CD4-positive, CD25-positive, alpha-beta regulatory T cell (primary cell): ENCODE measurements around the gene MROH7. TPM values are rescaled to one million over a fixed set of nuclear protein-coding genes. Genes with fewer than 3 reads are reported as not detected.
A peak's percentile ranks its signal among the peaks of the same experiment; 100 is the strongest.

Experiments used
- ATAC-seq, 2 donors: fragments of 150-1000 bp; cut with Tn5 transposase; one replicate each; pipeline ENCODE4 v1.10.0; 2021; ENCODE audit warnings: low read depth in 2 of 2, moderate number of reproducible peaks in 2 of 2, moderate library complexity in 1 of 2
- DNase-seq, 3 donors: peaks; one replicate each; pipeline versions ENCODE4 v3.0.0 to v3.0.0-alpha.2; 2012 to 2022; ENCODE audit warnings: mixed read lengths in 1 of 3
- H3K27ac ChIP-seq: one replicate; pipeline ENCODE4 v1.7.0; 2013; ENCODE audit warnings: mild to moderate bottlenecking, low read length; ENCODE audit not compliant: insufficient read depth, poor library complexity, severe bottlenecking
- H3K27me3 ChIP-seq: one replicate; pipeline ENCODE4 v1.7.0; 2013; ENCODE audit warnings: low read length; ENCODE audit not compliant: control insufficient read depth, insufficient read depth
- H3K36me3 ChIP-seq: one replicate; pipeline ENCODE4 v1.7.0; 2013; ENCODE audit warnings: mild to moderate bottlenecking, low read length, moderate library complexity; ENCODE audit not compliant: control insufficient read depth, insufficient read depth
- H3K4me1 ChIP-seq: 2 replicates; pipeline ENCODE4 v1.7.0; 2013; ENCODE audit warnings: mild to moderate bottlenecking, low read length; ENCODE audit not compliant: insufficient read depth, control insufficient read depth, poor library complexity, severe bottlenecking
- H3K4me3 ChIP-seq: one replicate; pipeline ENCODE4 v1.7.0; 2013; ENCODE audit warnings: low read depth, mild to moderate bottlenecking, low read length, moderate library complexity
- H3K9me3 ChIP-seq, 2 experiments: 1 replicate in 1 of 2; 2 replicates in 1 of 2; pipeline ENCODE4 v1.7.0; 2013; ENCODE audit warnings: low read length in 2 of 2, mild to moderate bottlenecking in 1 of 2, moderate library complexity in 1 of 2; ENCODE audit not compliant: control insufficient read depth in 2 of 2
- H3K27ac Mint-ChIP-seq, 3 donors: one replicate each; pipeline ENCODE4 v1.8.0; 2020 to 2022; ENCODE audit warnings: mild to moderate bottlenecking in 3 of 3, mixed read lengths in 3 of 3, moderate library complexity in 2 of 3
- H3K27me3 Mint-ChIP-seq: one replicate; pipeline ENCODE4 v1.8.0; 2022; ENCODE audit warnings: mild to moderate bottlenecking, mixed read lengths
- H3K36me3 Mint-ChIP-seq: one replicate; pipeline ENCODE4 v1.8.0; 2020; ENCODE audit warnings: mixed read lengths
- H3K4me1 Mint-ChIP-seq, 4 donors: one replicate each; pipeline ENCODE4 v1.8.0; 2020 to 2022; ENCODE audit warnings: mixed read lengths in 4 of 4, mild to moderate bottlenecking in 1 of 4
- H3K4me3 Mint-ChIP-seq, 4 donors: one replicate each; pipeline ENCODE4 v1.8.0; 2020 to 2022; ENCODE audit warnings: mild to moderate bottlenecking in 4 of 4, mixed read lengths in 4 of 4, moderate library complexity in 3 of 4
- H3K9me3 Mint-ChIP-seq, 7 donors: one replicate each; pipeline ENCODE4 v1.8.0; 2020 to 2022; ENCODE audit warnings: mixed read lengths in 7 of 7, mild to moderate bottlenecking in 3 of 7, moderate library complexity in 2 of 7
- polyA plus RNA-seq, 4 donors: library from polyadenylated mRNA; unstranded; fragments of 300-500 nt; fragmentation: Illumina TruSeq; gene quantifications; one replicate each; pipeline ENCODE4 v1.2.3, GENCODE V29; 2021
- total RNA-seq: library from RNA; stranded (reverse); gene quantifications from one replicate; pipeline ENCODE4 v1.2.3, GENCODE V29; 2022

The MROH7 gene
- total and polyA plus RNA-seq, 5 donors from 2014 or later: not detected

DNA sequence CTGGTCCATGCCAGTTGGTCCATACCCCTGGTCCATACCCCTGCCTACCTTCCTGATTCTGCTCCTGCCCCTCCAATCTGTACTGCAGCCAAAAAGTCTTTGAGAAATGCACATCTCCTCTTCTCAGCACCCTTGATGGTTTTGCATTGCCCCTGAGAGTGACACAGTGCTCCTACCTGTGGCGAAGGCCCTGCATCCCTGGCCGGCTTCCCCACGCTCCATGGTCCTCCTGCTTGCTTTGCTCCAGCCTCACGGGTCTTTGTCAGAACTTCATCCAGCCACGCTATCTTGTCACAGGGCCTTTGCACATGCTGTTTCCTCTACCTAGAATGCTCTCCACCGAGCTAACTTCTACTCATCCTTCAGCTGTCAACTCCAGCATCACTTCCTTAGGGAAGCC is 41.9 kb downstream of the MROH7 start:
- H3K4me1 ChIP-seq: no peaks in the 10 kb centered on the region
- no peaks in the 10 kb centered on the region for H3K36me3 Mint-ChIP-seq
- no peaks in the 10 kb centered on the region for H3K4me1 Mint-ChIP-seq
- no peak for ATAC-seq
- H3K4me3 ChIP-seq: no peak overlapping the region
- no peaks in the 10 kb centered on the region for H3K9me3 ChIP-seq
- H3K4me3 Mint-ChIP-seq: no peak overlapping the region
- no peak for DNase-seq
- H3K27me3 ChIP-seq: no peaks in the 10 kb centered on the region
- H3K27ac ChIP-seq: no peak overlapping the region
- no peak overlapping the region for H3K27ac Mint-ChIP-seq
- no peaks in the 10 kb centered on the region for H3K9me3 Mint-ChIP-seq
- peaks cover 6% of the 10 kb centered on the region for H3K27me3 Mint-ChIP-seq
- H3K36me3 ChIP-seq: no peaks in the 10 kb centered on the region

DNA sequence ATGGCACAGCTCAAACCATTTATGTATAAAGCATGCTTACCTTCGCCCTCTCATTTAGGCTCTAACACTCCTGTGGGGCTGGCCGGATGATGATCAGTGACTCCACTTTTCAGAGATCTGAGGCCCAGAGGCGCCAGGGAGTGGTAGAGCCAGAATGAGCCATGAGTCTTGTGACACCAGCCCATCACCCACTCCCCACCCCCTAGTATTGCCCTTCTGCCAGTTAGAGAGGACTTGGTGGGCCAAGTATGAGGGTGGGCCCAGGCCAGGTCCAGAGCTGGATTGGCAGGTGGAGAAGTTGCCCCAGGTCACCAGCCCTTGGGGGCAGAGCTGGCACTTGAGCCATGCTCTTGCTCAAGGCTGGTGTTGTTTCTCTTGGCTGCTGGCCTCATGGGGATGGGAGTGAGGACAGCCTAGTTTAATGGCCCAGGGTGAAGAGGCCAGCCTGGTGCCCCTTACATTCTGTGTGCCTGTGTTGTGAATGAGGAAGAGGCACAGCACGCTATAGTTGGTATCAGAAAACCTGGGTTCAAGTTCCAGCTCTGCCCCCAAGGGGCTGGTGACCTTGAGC is 43.8 kb downstream of the MROH7 start:
- no peaks in the 10 kb centered on the region for H3K36me3 Mint-ChIP-seq
- Histone ChIP-seq H3K27me3 (no peaks in the 10 kb centered on the region), H3K27ac (no peak overlapping the region), H3K4me1 (no peaks in the 10 kb centered on the region), H3K4me3 (no peak overlapping the region), H3K9me3 (no peaks in the 10 kb centered on the region), H3K36me3 (no peaks in the 10 kb centered on the region)
- H3K4me3 Mint-ChIP-seq: no peak overlapping the region
- ATAC-seq: no peak
- H3K4me1 Mint-ChIP-seq: no peaks in the 10 kb centered on the region
- H3K27me3 Mint-ChIP-seq: peaks cover 14% of the 10 kb centered on the region
- H3K9me3 Mint-ChIP-seq: no peaks in the 10 kb centered on the region
- DNase-seq: no peak
- H3K27ac Mint-ChIP-seq: no peak overlapping the region

DNA sequence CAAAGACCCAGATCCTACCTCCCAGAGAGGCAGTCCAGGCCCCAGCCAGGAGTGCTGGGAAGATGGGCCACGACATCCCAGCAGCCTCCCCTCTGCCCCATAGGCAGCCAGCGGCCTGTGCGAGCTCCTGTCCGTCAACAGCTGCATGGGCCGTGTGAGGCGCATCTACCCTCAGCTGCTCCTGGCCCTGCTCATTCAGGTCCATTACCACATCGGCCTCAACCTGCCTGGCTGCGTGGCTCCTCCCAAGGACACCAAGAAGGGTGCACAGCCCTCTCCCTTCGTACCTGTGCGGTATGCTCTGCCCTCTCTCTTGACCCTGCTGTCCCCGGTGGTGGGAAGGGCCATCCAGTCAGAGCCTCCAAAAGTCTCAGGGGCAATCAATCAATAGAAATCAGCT is 44.6 kb downstream of the MROH7 start:
- no peak for ATAC-seq
- H3K27ac Mint-ChIP-seq: no peak overlapping the region

DNA sequence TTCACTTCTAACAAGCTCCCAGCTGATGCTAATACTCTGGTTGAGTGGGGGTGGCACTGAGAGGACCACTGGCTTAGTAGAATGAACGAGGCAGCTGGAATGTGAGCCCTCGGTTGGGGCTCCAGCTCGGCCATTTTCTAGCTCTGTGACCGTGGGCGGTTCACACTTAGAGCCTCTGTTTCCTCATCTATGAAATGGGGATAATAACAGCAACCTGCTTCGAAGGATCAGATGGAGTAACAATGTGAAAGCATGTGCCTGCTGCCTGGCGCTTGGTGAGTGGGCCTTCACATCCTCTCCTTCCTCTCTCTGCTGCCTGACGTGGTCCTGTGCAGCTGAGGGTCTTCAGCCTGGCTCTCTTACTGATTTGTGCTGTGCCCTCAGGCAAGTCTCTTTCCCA is 53.2 kb downstream of the MROH7 start:
- no peaks in the 10 kb centered on the region for H3K9me3 Mint-ChIP-seq
- no peaks in the 10 kb centered on the region for H3K27me3 ChIP-seq
- DNase-seq (no peak), ATAC-seq (no peak)
- no peak overlapping the region for H3K27ac ChIP-seq
- H3K4me1 Mint-ChIP-seq: no peaks in the 10 kb centered on the region
- peaks cover 4% of the 10 kb centered on the region for H3K27me3 Mint-ChIP-seq
- H3K9me3 ChIP-seq: no peaks in the 10 kb centered on the region
- H3K4me3 ChIP-seq: no peak overlapping the region
- peak overlapping the region in 1 of 3 donors; percentile 60 for H3K27ac Mint-ChIP-seq
- H3K4me3 Mint-ChIP-seq: no peak overlapping the region
- H3K36me3 ChIP-seq: no peaks in the 10 kb centered on the region
- no peaks in the 10 kb centered on the region for H3K36me3 Mint-ChIP-seq
- no peaks in the 10 kb centered on the region for H3K4me1 ChIP-seq

More for the DNA sequence above, 44.6 kb downstream of the MROH7 start:
- H3K4me1 Mint-ChIP-seq: no peaks in the 10 kb centered on the region
- H3K27me3 Mint-ChIP-seq: peaks cover 14% of the 10 kb centered on the region
- no peak overlapping the region for H3K4me3 Mint-ChIP-seq
- H3K9me3 Mint-ChIP-seq: no peaks in the 10 kb centered on the region
- no peaks in the 10 kb centered on the region for H3K9me3 ChIP-seq
- no peaks in the 10 kb centered on the region for H3K4me1 ChIP-seq
- no peaks in the 10 kb centered on the region for H3K36me3 ChIP-seq
- H3K27me3 ChIP-seq: no peaks in the 10 kb centered on the region
- no peaks in the 10 kb centered on the region for H3K36me3 Mint-ChIP-seq
- DNase-seq: no peak
- H3K27ac ChIP-seq: no peak overlapping the region
- no peak overlapping the region for H3K4me3 ChIP-seq

DNA sequence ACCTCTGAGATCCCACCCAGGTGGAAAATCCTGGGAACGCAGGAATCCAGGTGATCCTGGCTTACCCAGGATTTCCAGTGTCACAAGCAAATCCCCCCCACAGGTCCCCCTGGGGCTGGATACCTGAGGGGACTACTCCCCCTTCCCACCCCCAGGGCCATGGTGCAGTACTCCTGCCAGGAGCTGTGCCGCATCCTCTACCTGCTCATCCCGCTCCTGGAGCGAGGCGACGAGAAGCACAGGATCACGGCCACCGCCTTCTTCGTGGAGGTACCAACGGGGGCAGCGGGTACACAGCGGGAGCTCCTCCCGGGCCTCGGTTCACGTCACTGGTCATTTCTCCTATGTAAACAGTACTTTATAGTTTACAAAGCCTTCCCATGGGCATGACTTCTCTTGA is 53.6 kb downstream of the MROH7 start:
- Mint-ChIP-seq H3K9me3 (no peaks in the 10 kb centered on the region), H3K27me3 (peaks cover 4% of the 10 kb centered on the region), H3K36me3 (no peaks in the 10 kb centered on the region), H3K4me1 (no peaks in the 10 kb centered on the region), H3K4me3 (no peak overlapping the region), H3K27ac (no peak overlapping the region)
- H3K27ac ChIP-seq: no peak overlapping the region
- no peaks in the 10 kb centered on the region for H3K4me1 ChIP-seq
- H3K27me3 ChIP-seq: no peaks in the 10 kb centered on the region
- ATAC-seq (no peak), DNase-seq (no peak)
- no peaks in the 10 kb centered on the region for H3K9me3 ChIP-seq
- H3K36me3 ChIP-seq: no peaks in the 10 kb centered on the region
- no peak overlapping the region for H3K4me3 ChIP-seq

DNA sequence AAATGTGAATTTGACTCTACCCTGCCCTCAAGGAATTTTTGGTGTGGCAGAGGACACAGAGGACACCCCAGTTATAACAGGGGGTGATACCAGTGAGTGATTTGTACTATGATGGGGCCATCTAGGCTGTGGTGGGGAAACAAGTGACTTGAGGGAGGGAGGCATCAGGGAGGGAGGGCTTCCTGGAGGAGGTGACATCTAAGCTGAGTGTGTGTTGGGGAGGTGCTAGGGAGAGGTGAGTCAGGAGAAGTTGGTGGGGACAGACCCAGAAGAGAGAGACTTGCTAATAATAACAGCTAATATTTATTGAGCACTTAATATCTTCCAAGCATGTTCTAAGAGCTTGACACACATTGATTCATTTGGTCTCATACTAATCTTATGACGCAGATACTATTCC is 54.2 kb downstream of the MROH7 start:
- Histone ChIP-seq H3K4me1 (no peaks in the 10 kb centered on the region), H3K27me3 (no peaks in the 10 kb centered on the region), H3K4me3 (no peak overlapping the region), H3K27ac (no peak overlapping the region), H3K9me3 (no peaks in the 10 kb centered on the region), H3K36me3 (no peaks in the 10 kb centered on the region)
- Mint-ChIP-seq H3K27ac (no peak overlapping the region), H3K4me1 (no peaks in the 10 kb centered on the region), H3K36me3 (no peaks in the 10 kb centered on the region), H3K9me3 (no peaks in the 10 kb centered on the region), H3K4me3 (no peak overlapping the region), H3K27me3 (peaks cover 4% of the 10 kb centered on the region)
- ATAC-seq: no peak
- DNase-seq: no peak

DNA sequence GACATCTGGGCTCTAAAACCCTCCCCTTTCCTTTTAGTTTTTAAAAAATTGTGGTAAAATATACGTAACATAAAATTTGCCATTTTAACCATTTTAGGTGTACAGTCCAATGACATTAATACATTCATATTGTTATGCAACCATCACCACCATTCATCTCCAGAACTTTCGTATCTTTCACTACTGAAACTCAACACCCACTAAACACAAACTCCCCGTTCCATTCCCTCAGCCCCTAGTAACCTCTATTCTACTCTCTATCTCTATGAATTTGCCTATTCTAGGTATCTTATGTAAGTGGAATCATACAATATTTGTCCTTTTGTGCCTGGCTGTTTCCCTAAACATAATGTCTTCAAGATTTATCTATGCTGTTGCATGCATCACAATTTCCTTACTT is 54.7 kb downstream of the MROH7 start:
- H3K4me3 Mint-ChIP-seq: no peak overlapping the region
- H3K27me3 Mint-ChIP-seq: peaks cover 4% of the 10 kb centered on the region
- no peak for ATAC-seq
- Histone ChIP-seq H3K4me1 (no peaks in the 10 kb centered on the region), H3K4me3 (no peak overlapping the region), H3K27me3 (no peaks in the 10 kb centered on the region), H3K9me3 (no peaks in the 10 kb centered on the region), H3K27ac (no peak overlapping the region), H3K36me3 (no peaks in the 10 kb centered on the region)
- no peak overlapping the region for H3K27ac Mint-ChIP-seq
- H3K36me3 Mint-ChIP-seq: no peaks in the 10 kb centered on the region
- H3K4me1 Mint-ChIP-seq: no peaks in the 10 kb centered on the region
- DNase-seq: no peak
- H3K9me3 Mint-ChIP-seq: no peaks in the 10 kb centered on the region

DNA sequence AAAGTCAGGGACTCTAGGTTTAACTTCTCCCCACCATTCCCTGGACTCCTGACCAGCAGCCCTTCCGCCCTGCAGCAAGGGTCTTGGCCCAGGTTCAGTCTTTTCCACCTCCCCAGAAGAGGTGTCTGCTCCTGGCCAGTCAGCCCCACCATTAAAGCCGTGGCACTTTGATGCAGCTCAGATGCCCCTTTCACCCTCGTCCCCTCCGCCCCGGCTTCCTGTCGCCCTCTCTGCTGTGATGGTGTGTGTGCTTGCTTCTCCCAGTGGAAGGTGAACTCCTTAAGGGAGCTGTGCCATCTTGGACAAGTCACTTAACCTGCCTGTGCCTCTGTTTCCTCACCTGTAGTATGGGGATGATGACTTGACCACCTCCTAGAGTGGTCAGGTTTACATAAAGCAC is 56.3 kb downstream of the MROH7 start:
- Histone ChIP-seq H3K4me3 (no peak overlapping the region), H3K4me1 (no peaks in the 10 kb centered on the region), H3K27ac (no peak overlapping the region), H3K36me3 (no peaks in the 10 kb centered on the region), H3K9me3 (no peaks in the 10 kb centered on the region), H3K27me3 (no peaks in the 10 kb centered on the region)
- no peaks in the 10 kb centered on the region for H3K4me1 Mint-ChIP-seq
- no peak for ATAC-seq
- no peaks in the 10 kb centered on the region for H3K9me3 Mint-ChIP-seq
- no peaks in the 10 kb centered on the region for H3K36me3 Mint-ChIP-seq
- no peak for DNase-seq
- no peak overlapping the region for H3K27ac Mint-ChIP-seq
- H3K4me3 Mint-ChIP-seq: no peak overlapping the region
- peaks cover 4% of the 10 kb centered on the region for H3K27me3 Mint-ChIP-seq
